H1 (cell line): ENCODE results near the gene GOLGA6C. TPM values are rescaled to one million over a fixed set of nuclear protein-coding genes. Genes with fewer than 3 reads are reported as not detected.
"Not testable (repeated sequence)": the region's sequence is repeated elsewhere in the genome, so short reads cannot be mapped to it uniquely, and the experiment has no call there.

Experiments
- CTCF ChIA-PET: fragments of 300-600 bp; sonication (Branson Sonifier 250); formaldehyde crosslinking; loops from one replicate; lab custom pipeline; 2021; ENCODE audit not compliant: partially characterized antibody; lab: Charles Lee
- POLR2A ChIA-PET: fragments of 300-600 bp; sonication (Branson Sonifier 250); formaldehyde crosslinking; loops from one replicate; lab custom pipeline; 2021; ENCODE audit warnings: inconsistent platforms; ENCODE audit not compliant: partially characterized antibody; lab: Charles Lee
- DNase-seq, 2 experiments: peaks; one replicate each; pipeline versions ENCODE4 v3.0.0 to v3.0.0-alpha.2; 2010 to 2022; ENCODE audit warnings: low spot score in 2 of 2, low read depth in 1 of 2, mixed read lengths in 1 of 2
- FAIRE-seq: peaks from 2 replicates; lab custom pipeline; 2011; peaks lifted over from hg19 to GRCh38; lab: Jason Lieb, UNC
- H2AFZ ChIP-seq: 2 replicates; pipeline ENCODE4 v1.8.1; 2012; ENCODE audit warnings: low read length, inconsistent platforms
- H2AK5ac ChIP-seq: 2 replicates; pipeline ENCODE4 v1.6.1; 2013; ENCODE audit warnings: low read depth, low read length
- H2BK120ac ChIP-seq: replicated peaks from 2 replicates; pipeline ENCODE3; 2013; ENCODE audit warnings: low read depth, low read length, inconsistent platforms
- H2BK12ac ChIP-seq: 2 replicates; pipeline ENCODE4 v1.6.1; 2013; ENCODE audit warnings: low read depth, low read length
- H2BK15ac ChIP-seq: 2 replicates; pipeline ENCODE4 v1.6.1; 2013; ENCODE audit warnings: low read length
- H2BK20ac ChIP-seq: 2 replicates; pipeline ENCODE4 v1.6.1; 2013; ENCODE audit warnings: low read length
- H2BK5ac ChIP-seq: 2 replicates; pipeline ENCODE4 v1.6.1; 2013; ENCODE audit warnings: low read depth, low read length
- H3K14ac ChIP-seq: 2 replicates; pipeline ENCODE4 v1.6.1; 2013; ENCODE audit warnings: inconsistent platforms; ENCODE audit not compliant: insufficient read length
- H3K18ac ChIP-seq: 2 replicates; pipeline ENCODE4 v1.6.1; 2013; ENCODE audit warnings: low read length; ENCODE audit errors: extremely low read depth
- H3K23ac ChIP-seq: 2 replicates; pipeline ENCODE4 v1.6.1; 2013; ENCODE audit warnings: inconsistent platforms; ENCODE audit not compliant: insufficient read length
- H3K23me2 ChIP-seq: 2 replicates; pipeline ENCODE4 v1.6.1; 2013; ENCODE audit warnings: low read depth, low read length
- H3K27ac ChIP-seq: 2 replicates; pipeline ENCODE4 v1.6.1; 2011; ENCODE audit warnings: low read depth, low read length, inconsistent platforms
- H3K27me3 ChIP-seq, 4 experiments: replicated peaks in 1 of 4; 1 replicate in 1 of 4; 2 replicates in 3 of 4; pipeline versions ENCODE4 v1.6.1 to v1.8.1; 2011 to 2013; ENCODE audit warnings: low read length in 3 of 4, mild to moderate bottlenecking in 3 of 4, inconsistent platforms in 2 of 4, mixed read lengths in 2 of 4, moderate library complexity in 1 of 4; ENCODE audit not compliant: control insufficient read depth in 3 of 4, insufficient read depth in 3 of 4; ENCODE audit errors: extremely low read depth in 1 of 4
- H3K36me3 ChIP-seq, 4 experiments: 2 replicates each; pipeline versions ENCODE4 v1.6.1 to v1.8.1; 2011 to 2013; ENCODE audit warnings: mild to moderate bottlenecking in 4 of 4, low read length in 3 of 4, moderate library complexity in 2 of 4, control low read depth in 1 of 4, inconsistent platforms in 1 of 4; ENCODE audit not compliant: insufficient read depth in 4 of 4, control insufficient read depth in 2 of 4
- H3K4ac ChIP-seq: replicated peaks from 2 replicates; pipeline ENCODE3; 2013; ENCODE audit warnings: low read length, low read depth, mixed read lengths, inconsistent platforms; ENCODE audit not compliant: insufficient read length
- H3K4me1 ChIP-seq, 4 experiments: replicated peaks in 1 of 4; 1 replicate in 1 of 4; 2 replicates in 3 of 4; pipeline versions ENCODE4 v1.6.1 to v1.8.1; 2011 to 2013; ENCODE audit warnings: low read length in 3 of 4, inconsistent platforms in 2 of 4, mixed read lengths in 1 of 4; ENCODE audit not compliant: insufficient read depth in 4 of 4, control insufficient read depth in 3 of 4
- H3K4me2 ChIP-seq, 2 experiments: 2 replicates each; pipeline versions ENCODE4 v1.6.1 to v1.8.1; 2011 to 2013; ENCODE audit warnings: low read depth in 2 of 2, low read length in 2 of 2, control low read depth in 1 of 2, inconsistent platforms in 1 of 2, mild to moderate bottlenecking in 1 of 2; ENCODE audit not compliant: insufficient read depth in 1 of 2
- H3K4me3 ChIP-seq, 4 experiments: fragments of 200-600, 300-600 bp in 1 of 4; sonication (generic), shearing (Covaris generic), sonication (Bioruptor Twin) in 1 of 4; 2 replicates each; pipeline versions ENCODE4 v1.5.1 to v1.8.1; 2011 to 2016; ENCODE audit warnings: low read length in 4 of 4, low read depth in 3 of 4, control low read depth in 2 of 4, inconsistent platforms in 2 of 4, mild to moderate bottlenecking in 2 of 4, mixed read lengths in 1 of 4, moderate library complexity in 1 of 4; ENCODE audit not compliant: insufficient read depth in 2 of 4; ENCODE audit errors: extremely low read depth in 1 of 4
- H3K56ac ChIP-seq: replicated peaks from 2 replicates; pipeline ENCODE3; 2013; ENCODE audit warnings: low read depth, mild to moderate bottlenecking, mixed read lengths, low read length, inconsistent platforms; ENCODE audit not compliant: insufficient read length
- H3K79me1 ChIP-seq: 2 replicates; pipeline ENCODE4 v1.6.1; 2013; ENCODE audit warnings: low read depth, low read length, control low read depth
- H3K79me2 ChIP-seq, 2 experiments: 2 replicates each; pipeline versions ENCODE4 v1.6.1 to v1.8.1; 2012 to 2013; ENCODE audit warnings: low read length in 2 of 2, mild to moderate bottlenecking in 2 of 2, inconsistent platforms in 1 of 2; ENCODE audit not compliant: insufficient read depth in 2 of 2, control insufficient read depth in 1 of 2
- H3K9ac ChIP-seq, 4 experiments: replicated peaks in 1 of 4; 1 replicate in 1 of 4; 2 replicates in 3 of 4; pipeline versions ENCODE4 v1.6.1 to v1.8.1; 2011 to 2013; ENCODE audit warnings: low read depth in 3 of 4, low read length in 3 of 4, control low read depth in 2 of 4, mild to moderate bottlenecking in 2 of 4, moderate library complexity in 2 of 4, inconsistent platforms in 1 of 4; ENCODE audit errors: extremely low read depth in 1 of 4
- H3K9me3 ChIP-seq, 2 experiments: 2 replicates each; pipeline versions ENCODE4 v1.6.1 to v1.8.1; 2012 to 2013; ENCODE audit warnings: mild to moderate bottlenecking in 2 of 2, moderate library complexity in 2 of 2, control low read depth in 1 of 2, inconsistent platforms in 1 of 2, low read depth in 1 of 2, low read length in 1 of 2, mixed read lengths in 1 of 2; ENCODE audit not compliant: insufficient read depth in 2 of 2
- H4K20me1 ChIP-seq, 2 experiments: replicated peaks in 1 of 2; 2 replicates each; pipeline versions ENCODE3 to v1.8.1; 2011 to 2013; ENCODE audit warnings: inconsistent platforms in 2 of 2, low read length in 2 of 2, mild to moderate bottlenecking in 1 of 2; ENCODE audit not compliant: insufficient read depth in 2 of 2, control insufficient read depth in 1 of 2
- H4K5ac ChIP-seq: 2 replicates; pipeline ENCODE4 v1.6.1; 2013; ENCODE audit warnings: low read length, low read depth, mixed read lengths, inconsistent platforms; ENCODE audit not compliant: insufficient read length
- H4K8ac ChIP-seq: 2 replicates; pipeline ENCODE4 v1.8.0; 2013; ENCODE audit warnings: mild to moderate bottlenecking, moderate library complexity, low read length, inconsistent platforms; ENCODE audit not compliant: insufficient read depth; ENCODE audit errors: extremely low read depth
- H4K91ac ChIP-seq: replicated peaks from 2 replicates; pipeline ENCODE3; 2013; ENCODE audit warnings: low read length, mixed read lengths, inconsistent platforms; ENCODE audit not compliant: insufficient read length
- CTCF ChIP-seq, 3 experiments: IDR thresholded peaks; 1 replicate in 2 of 3; 2 replicates in 1 of 3; pipeline versions ENCODE4 v1.5.1 to v1.6.1; 2011; ENCODE audit warnings: low read length in 3 of 3, mild to moderate bottlenecking in 3 of 3, inconsistent platforms in 2 of 3, low read depth in 1 of 3, moderate library complexity in 1 of 3; ENCODE audit not compliant: insufficient read depth in 1 of 3; ENCODE audit errors: control extremely low read depth in 1 of 3
- RAD21 ChIP-seq, 2 experiments: IDR thresholded peaks in 1 of 2; conservative IDR thresholded peaks in 1 of 2; 2 replicates each; pipeline ENCODE4 v1.6.1; 2011; ENCODE audit warnings: low read depth in 2 of 2, low read length in 2 of 2, improper control_type of control experiment in 1 of 2, inconsistent platforms in 1 of 2, mild to moderate bottlenecking in 1 of 2, moderate library complexity in 1 of 2
- WGBS, 2 experiments: shearing (Covaris generic) in 1 of 2; methylation state at CpG; one replicate each; pipeline versions ENCODE4 v1.1.6 to v1.1.7; 2013 to 2015; ENCODE audit warnings: low lambda C conversion rate in 2 of 2, mixed read lengths in 2 of 2, inconsistent platforms in 1 of 2, low coverage in 1 of 2, missing lambda C conversion rate in 1 of 2; ENCODE audit not compliant: insufficient replicate concordance in 2 of 2, insufficient coverage in 1 of 2, insufficient read length in 1 of 2; ENCODE audit errors: extremely low coverage in 1 of 2, missing lambda C conversion rate in 1 of 2; 5-methylcytosine and 5-hydroxymethylcytosine counted together
- polyA plus RNA-seq, 7 experiments: library from polyadenylated mRNA; depleted of rRNA in 3 of 7; stranded (reverse) in 5 of 7; unstranded in 2 of 7; fragments of >200 nt in 5 of 7; fragments of 200-250 nt in 2 of 7; gene quantifications; 1 replicate in 5 of 7; 2 replicates in 1 of 7; 4 replicates in 1 of 7; pipeline versions ENCODE4 v1.2.1 to v1.2.3, GENCODE V29; 2011 to 2013; ENCODE audit warnings: missing spikeins in 2 of 7, mixed read lengths in 2 of 7
- total RNA-seq: library from RNA; stranded (reverse); fragmentation: NEBNext Ultra II Directional; extraction: Animal tissue kit (Norgen Biotek cat#: 25700); gene quantifications from 2 replicates; pipeline ENCODE4 v1.2.1, GENCODE V29; 2021

Gene GOLGA6C
- total and polyA plus RNA-seq, 2 of the 8 experiments (the other 6 are each of a cell fraction or from before 2014, with no cell fraction given), result 0.14 to 0.35 TPM

- H3K4me2 ChIP-seq, H3K4me3 ChIP-seq, H3K79me1 ChIP-seq, H3K56ac ChIP-seq, H3K23ac ChIP-seq, H2AK5ac ChIP-seq, H4K20me1 ChIP-seq, H4K8ac ChIP-seq, POLR2A ChIA-PET, H4K5ac ChIP-seq, H2BK15ac ChIP-seq, H3K9ac ChIP-seq, H3K36me3 ChIP-seq, H3K4ac ChIP-seq, H2BK120ac ChIP-seq, H3K4me1 ChIP-seq, H4K91ac ChIP-seq, H2AFZ ChIP-seq, H3K23me2 ChIP-seq, H2BK20ac ChIP-seq, H3K79me2 ChIP-seq, H3K18ac ChIP-seq, H3K9me3 ChIP-seq, H3K14ac ChIP-seq, FAIRE-seq, H3K27me3 ChIP-seq, H3K27ac ChIP-seq: not testable (repeated sequence)
- peak; percentile 13 to 21; a peak in 2 of 4 replicates for TF ChIP-seq RAD21 (IDR thresholded peaks at IDR 0.05 in 1 of 2, conservative IDR thresholded peaks at IDR 0.05 in 1 of 2; ENCODE audit: low read depth in 2 of 2, low read length in 2 of 2)
- peak in 2 of 3 experiments; percentile 1 to 25; a peak in 2 of 4 replicates for TF ChIP-seq CTCF (IDR thresholded peaks at IDR 0.05; ENCODE audit: control extremely low read depth in 1 of 3, insufficient read depth in 1 of 3, low read depth in 1 of 3, low read length in 3 of 3)
- DNase-seq, result peak in 1 of 2 experiments; percentile 42
- Histone ChIP-seq H2BK12ac (0 out of 2 replicates have a peak overlapping the region, but pooled peaks have one; percentile 97), H2BK5ac (peak overlapping the region; percentile 95; the same call in 1 of the 2 replicates)
- 70% methylated on average over 2 of the region's 4 CpGs; no CpG with 5 or more reads in 1 of the 2 experiments for WGBS, 2 experiments
- CTCF ChIA-PET, result interaction anchor here (1.1 kb wide), 1 partner anchor 56 kb away, joined by 3 read pairs; no protein-coding TSS in a partner anchor
Observed at GRCh38 chr15:75252285-75252684, 5.8 kb upstream of the GOLGA6C start.
